Osteoblast (primary cell): ENCODE results near the gene SORL1. TPM values are rescaled to one million over a fixed set of nuclear protein-coding genes. Genes with fewer than 3 reads are reported as not detected.
"Not testable (repeated sequence)": the region's sequence is repeated elsewhere in the genome, so short reads cannot be mapped to it uniquely, and the experiment has no call there.

Experiments used
- DNase-seq: peaks from one replicate; pipeline ENCODE4 v3.0.0; 2011; ENCODE audit warnings: low spot score, mixed read lengths; ENCODE audit not compliant: insufficient read length; ENCODE audit errors: missing footprints
- H2AFZ ChIP-seq: 2 replicates; pipeline ENCODE4 v1.6.0; 2011; ENCODE audit warnings: mild to moderate bottlenecking, low read length
- H3K27ac ChIP-seq: 2 replicates; pipeline ENCODE4 v1.5.1; 2011; ENCODE audit warnings: mild to moderate bottlenecking, low read depth, low read length, moderate library complexity
- H3K27me3 ChIP-seq: 2 replicates; pipeline ENCODE4 v1.6.0; 2012; ENCODE audit warnings: mild to moderate bottlenecking, control low read depth, inconsistent platforms, low read length, moderate library complexity; ENCODE audit not compliant: insufficient read depth
- H3K36me3 ChIP-seq: 2 replicates; pipeline ENCODE4 v1.5.1; 2011; ENCODE audit warnings: mild to moderate bottlenecking, low read length, control low read depth, moderate library complexity; ENCODE audit not compliant: insufficient read depth
- H3K4me1 ChIP-seq: 2 replicates; pipeline ENCODE4 v1.5.1; 2011; ENCODE audit warnings: mild to moderate bottlenecking, low read length, control low read depth, moderate library complexity; ENCODE audit not compliant: insufficient read depth
- H3K4me2 ChIP-seq: 2 replicates; pipeline ENCODE4 v1.6.0; 2011; ENCODE audit warnings: mild to moderate bottlenecking, low read length; ENCODE audit not compliant: insufficient read depth
- H3K4me3 ChIP-seq: fragments of 200-600 bp; sonication (generic); 3 replicates; pipeline ENCODE4 v1.5.1; 2012; ENCODE audit warnings: mild to moderate bottlenecking, low read length, inconsistent platforms; ENCODE audit not compliant: insufficient read depth
- H3K79me2 ChIP-seq: 2 replicates; pipeline ENCODE4 v1.6.0; 2012; ENCODE audit warnings: mild to moderate bottlenecking, low read length, control low read depth, inconsistent platforms; ENCODE audit not compliant: insufficient read depth
- H3K9me3 ChIP-seq: 2 replicates; pipeline ENCODE4 v1.5.1; 2011; ENCODE audit warnings: low read depth, low read length, control low read depth
- H4K20me1 ChIP-seq: 2 replicates; pipeline ENCODE4 v1.6.0; 2012; ENCODE audit warnings: mild to moderate bottlenecking, low read length, control low read depth; ENCODE audit not compliant: insufficient read depth
- CTCF ChIP-seq: IDR thresholded peaks from 2 replicates; pipeline ENCODE4 v1.5.1; 2011; ENCODE audit warnings: mild to moderate bottlenecking, low read depth, low read length, moderate library complexity; ENCODE audit errors: extremely low read depth
- total RNA-seq: library from RNA; depleted of rRNA; stranded (reverse); fragments of >200 nt; gene quantifications from 2 replicates; pipeline ENCODE4 v1.2.3, GENCODE V29; 2012

Gene SORL1
- total RNA-seq, 1 donor: 0.36 TPM

- H3K27me3 ChIP-seq: peaks cover 21% of the 10 kb centered on the region
- TF ChIP-seq CTCF: no peak
These were observed 27.7 kb downstream of the SORL1 start for GRCh38 chr11:121479698-121480238.

GRCh38 chr11:121481484-121482230 lies 29.5 kb downstream of the SORL1 start:
- H3K4me1 ChIP-seq, H3K79me2 ChIP-seq, DNase-seq, H3K9me3 ChIP-seq, H3K4me2 ChIP-seq, H4K20me1 ChIP-seq, H2AFZ ChIP-seq, H3K27ac ChIP-seq, H3K4me3 ChIP-seq, H3K36me3 ChIP-seq: not testable (repeated sequence)
- H3K27me3 ChIP-seq: peaks cover 21% of the 10 kb centered on the region

More at GRCh38 chr11:121479698-121480238, 27.7 kb downstream of the SORL1 start:
- no peak overlapping the region for H3K27ac ChIP-seq
- H3K4me2 ChIP-seq: no peak overlapping the region
- H3K4me3 ChIP-seq: no peak overlapping the region
- no peaks in the 10 kb centered on the region for H3K9me3 ChIP-seq
- no peaks in the 10 kb centered on the region for H3K79me2 ChIP-seq
- no peaks in the 10 kb centered on the region for H3K4me1 ChIP-seq
- H4K20me1 ChIP-seq: no peaks in the 10 kb centered on the region
- no peak for DNase-seq
- no peaks in the 10 kb centered on the region for H3K36me3 ChIP-seq
- no peak overlapping the region for H2AFZ ChIP-seq

GRCh38 chr11:121482231-121483129 lies 30.4 kb downstream of the SORL1 start:
- Histone ChIP-seq H2AFZ (no peak overlapping the region), H4K20me1 (no peaks in the 10 kb centered on the region), H3K27me3 (peaks cover 17% of the 10 kb centered on the region), H3K27ac (no peak overlapping the region), H3K9me3 (no peaks in the 10 kb centered on the region), H3K4me3 (no peak overlapping the region), H3K4me1 (no peaks in the 10 kb centered on the region), H3K36me3 (no peaks in the 10 kb centered on the region), H3K79me2 (no peaks in the 10 kb centered on the region), H3K4me2 (no peak overlapping the region)
- TF ChIP-seq CTCF: no peak
- DNase-seq: no peak

- H2AFZ ChIP-seq: no peak overlapping the region
- no peak overlapping the region for H3K27ac ChIP-seq
- no peaks in the 10 kb centered on the region for H3K4me1 ChIP-seq
- H3K27me3 ChIP-seq: peaks cover 6% of the 10 kb centered on the region
- no peak for DNase-seq
- H3K36me3 ChIP-seq: no peaks in the 10 kb centered on the region
- H3K4me2 ChIP-seq: no peak overlapping the region
- no peak for TF ChIP-seq CTCF
- no peaks in the 10 kb centered on the region for H4K20me1 ChIP-seq
- no peaks in the 10 kb centered on the region for H3K79me2 ChIP-seq
- H3K4me3 ChIP-seq: no peak overlapping the region
- no peaks in the 10 kb centered on the region for H3K9me3 ChIP-seq
These were observed 31.8 kb downstream of the SORL1 start for GRCh38 chr11:121483805-121484480.
